H1 (cell line): Measurements from ENCODE around the gene COIL. TPM values are rescaled to one million over a fixed set of nuclear protein-coding genes. Genes with fewer than 3 reads are reported as not detected.

Experiments
- CTCF ChIA-PET: fragments of 300-600 bp; sonication (Branson Sonifier 250); formaldehyde crosslinking; loops from one replicate; lab custom pipeline; 2021; ENCODE audit not compliant: partially characterized antibody; lab: Charles Lee
- POLR2A ChIA-PET: fragments of 300-600 bp; sonication (Branson Sonifier 250); formaldehyde crosslinking; loops from one replicate; lab custom pipeline; 2021; ENCODE audit warnings: inconsistent platforms; ENCODE audit not compliant: partially characterized antibody; lab: Charles Lee
- DNase-seq, 2 experiments: peaks; one replicate each; pipeline versions ENCODE4 v3.0.0 to v3.0.0-alpha.2; 2010 to 2022; ENCODE audit warnings: low spot score in 2 of 2, low read depth in 1 of 2, mixed read lengths in 1 of 2
- FAIRE-seq: peaks from 2 replicates; lab custom pipeline; 2011; peaks lifted over from hg19 to GRCh38; lab: Jason Lieb, UNC
- H2AFZ ChIP-seq: 2 replicates; pipeline ENCODE4 v1.8.1; 2012; ENCODE audit warnings: low read length, inconsistent platforms
- H2AK5ac ChIP-seq: 2 replicates; pipeline ENCODE4 v1.6.1; 2013; ENCODE audit warnings: low read depth, low read length
- H2BK120ac ChIP-seq: replicated peaks from 2 replicates; pipeline ENCODE3; 2013; ENCODE audit warnings: low read depth, low read length, inconsistent platforms
- H2BK12ac ChIP-seq: 2 replicates; pipeline ENCODE4 v1.6.1; 2013; ENCODE audit warnings: low read depth, low read length
- H2BK15ac ChIP-seq: 2 replicates; pipeline ENCODE4 v1.6.1; 2013; ENCODE audit warnings: low read length
- H2BK20ac ChIP-seq: 2 replicates; pipeline ENCODE4 v1.6.1; 2013; ENCODE audit warnings: low read length
- H2BK5ac ChIP-seq: 2 replicates; pipeline ENCODE4 v1.6.1; 2013; ENCODE audit warnings: low read depth, low read length
- H3K14ac ChIP-seq: 2 replicates; pipeline ENCODE4 v1.6.1; 2013; ENCODE audit warnings: inconsistent platforms; ENCODE audit not compliant: insufficient read length
- H3K18ac ChIP-seq: 2 replicates; pipeline ENCODE4 v1.6.1; 2013; ENCODE audit warnings: low read length; ENCODE audit errors: extremely low read depth
- H3K23ac ChIP-seq: 2 replicates; pipeline ENCODE4 v1.6.1; 2013; ENCODE audit warnings: inconsistent platforms; ENCODE audit not compliant: insufficient read length
- H3K23me2 ChIP-seq: 2 replicates; pipeline ENCODE4 v1.6.1; 2013; ENCODE audit warnings: low read depth, low read length
- H3K27ac ChIP-seq: 2 replicates; pipeline ENCODE4 v1.6.1; 2011; ENCODE audit warnings: low read depth, low read length, inconsistent platforms
- H3K27me3 ChIP-seq, 4 experiments: replicated peaks in 1 of 4; 1 replicate in 1 of 4; 2 replicates in 3 of 4; pipeline versions ENCODE4 v1.6.1 to v1.8.1; 2011 to 2013; ENCODE audit warnings: low read length in 3 of 4, mild to moderate bottlenecking in 3 of 4, inconsistent platforms in 2 of 4, mixed read lengths in 2 of 4, moderate library complexity in 1 of 4; ENCODE audit not compliant: control insufficient read depth in 3 of 4, insufficient read depth in 3 of 4; ENCODE audit errors: extremely low read depth in 1 of 4
- H3K36me3 ChIP-seq, 4 experiments: 2 replicates each; pipeline versions ENCODE4 v1.6.1 to v1.8.1; 2011 to 2013; ENCODE audit warnings: mild to moderate bottlenecking in 4 of 4, low read length in 3 of 4, moderate library complexity in 2 of 4, control low read depth in 1 of 4, inconsistent platforms in 1 of 4; ENCODE audit not compliant: insufficient read depth in 4 of 4, control insufficient read depth in 2 of 4
- H3K4ac ChIP-seq: replicated peaks from 2 replicates; pipeline ENCODE3; 2013; ENCODE audit warnings: low read length, low read depth, mixed read lengths, inconsistent platforms; ENCODE audit not compliant: insufficient read length
- H3K4me1 ChIP-seq, 4 experiments: replicated peaks in 1 of 4; 1 replicate in 1 of 4; 2 replicates in 3 of 4; pipeline versions ENCODE4 v1.6.1 to v1.8.1; 2011 to 2013; ENCODE audit warnings: low read length in 3 of 4, inconsistent platforms in 2 of 4, mixed read lengths in 1 of 4; ENCODE audit not compliant: insufficient read depth in 4 of 4, control insufficient read depth in 3 of 4
- H3K4me2 ChIP-seq, 2 experiments: 2 replicates each; pipeline versions ENCODE4 v1.6.1 to v1.8.1; 2011 to 2013; ENCODE audit warnings: low read depth in 2 of 2, low read length in 2 of 2, control low read depth in 1 of 2, inconsistent platforms in 1 of 2, mild to moderate bottlenecking in 1 of 2; ENCODE audit not compliant: insufficient read depth in 1 of 2
- H3K4me3 ChIP-seq, 4 experiments: fragments of 200-600, 300-600 bp in 1 of 4; sonication (generic), shearing (Covaris generic), sonication (Bioruptor Twin) in 1 of 4; 2 replicates each; pipeline versions ENCODE4 v1.5.1 to v1.8.1; 2011 to 2016; ENCODE audit warnings: low read length in 4 of 4, low read depth in 3 of 4, control low read depth in 2 of 4, inconsistent platforms in 2 of 4, mild to moderate bottlenecking in 2 of 4, mixed read lengths in 1 of 4, moderate library complexity in 1 of 4; ENCODE audit not compliant: insufficient read depth in 2 of 4; ENCODE audit errors: extremely low read depth in 1 of 4
- H3K56ac ChIP-seq: replicated peaks from 2 replicates; pipeline ENCODE3; 2013; ENCODE audit warnings: low read depth, mild to moderate bottlenecking, mixed read lengths, low read length, inconsistent platforms; ENCODE audit not compliant: insufficient read length
- H3K79me1 ChIP-seq: 2 replicates; pipeline ENCODE4 v1.6.1; 2013; ENCODE audit warnings: low read depth, low read length, control low read depth
- H3K79me2 ChIP-seq, 2 experiments: 2 replicates each; pipeline versions ENCODE4 v1.6.1 to v1.8.1; 2012 to 2013; ENCODE audit warnings: low read length in 2 of 2, mild to moderate bottlenecking in 2 of 2, inconsistent platforms in 1 of 2; ENCODE audit not compliant: insufficient read depth in 2 of 2, control insufficient read depth in 1 of 2
- H3K9ac ChIP-seq, 4 experiments: replicated peaks in 1 of 4; 1 replicate in 1 of 4; 2 replicates in 3 of 4; pipeline versions ENCODE4 v1.6.1 to v1.8.1; 2011 to 2013; ENCODE audit warnings: low read depth in 3 of 4, low read length in 3 of 4, control low read depth in 2 of 4, mild to moderate bottlenecking in 2 of 4, moderate library complexity in 2 of 4, inconsistent platforms in 1 of 4; ENCODE audit errors: extremely low read depth in 1 of 4
- H3K9me3 ChIP-seq, 2 experiments: 2 replicates each; pipeline versions ENCODE4 v1.6.1 to v1.8.1; 2012 to 2013; ENCODE audit warnings: mild to moderate bottlenecking in 2 of 2, moderate library complexity in 2 of 2, control low read depth in 1 of 2, inconsistent platforms in 1 of 2, low read depth in 1 of 2, low read length in 1 of 2, mixed read lengths in 1 of 2; ENCODE audit not compliant: insufficient read depth in 2 of 2
- H4K20me1 ChIP-seq, 2 experiments: replicated peaks in 1 of 2; 2 replicates each; pipeline versions ENCODE3 to v1.8.1; 2011 to 2013; ENCODE audit warnings: inconsistent platforms in 2 of 2, low read length in 2 of 2, mild to moderate bottlenecking in 1 of 2; ENCODE audit not compliant: insufficient read depth in 2 of 2, control insufficient read depth in 1 of 2
- H4K5ac ChIP-seq: 2 replicates; pipeline ENCODE4 v1.6.1; 2013; ENCODE audit warnings: low read length, low read depth, mixed read lengths, inconsistent platforms; ENCODE audit not compliant: insufficient read length
- H4K8ac ChIP-seq: 2 replicates; pipeline ENCODE4 v1.8.0; 2013; ENCODE audit warnings: mild to moderate bottlenecking, moderate library complexity, low read length, inconsistent platforms; ENCODE audit not compliant: insufficient read depth; ENCODE audit errors: extremely low read depth
- H4K91ac ChIP-seq: replicated peaks from 2 replicates; pipeline ENCODE3; 2013; ENCODE audit warnings: low read length, mixed read lengths, inconsistent platforms; ENCODE audit not compliant: insufficient read length
- BACH1 ChIP-seq: IDR thresholded peaks from 2 replicates; pipeline ENCODE4 v1.6.1; 2012; ENCODE audit warnings: low read length, improper control_type of control experiment
- BCL11A ChIP-seq, 2 experiments: IDR thresholded peaks; one replicate each; pipeline ENCODE4 v1.6.1; 2011; ENCODE audit warnings: low read depth in 2 of 2, low read length in 2 of 2, mild to moderate bottlenecking in 2 of 2
- JUN ChIP-seq: IDR thresholded peaks from 2 replicates; pipeline ENCODE4 v1.6.1; 2011; ENCODE audit warnings: low read depth, mild to moderate bottlenecking, improper control_type of control experiment, low read length
- KDM5A ChIP-seq: fragments of 200-600 bp; IDR thresholded peaks from 2 replicates; pipeline ENCODE4 v1.7.1; 2012; ENCODE audit warnings: mild to moderate bottlenecking, low read length, inconsistent platforms, mixed read lengths
- POU5F1 ChIP-seq: IDR thresholded peaks from 2 replicates; pipeline ENCODE4 v1.6.1; 2011; ENCODE audit warnings: low read depth, mild to moderate bottlenecking, low read length, moderate library complexity
- RAD21 ChIP-seq, 2 experiments: IDR thresholded peaks in 1 of 2; conservative IDR thresholded peaks in 1 of 2; 2 replicates each; pipeline ENCODE4 v1.6.1; 2011; ENCODE audit warnings: low read depth in 2 of 2, low read length in 2 of 2, improper control_type of control experiment in 1 of 2, inconsistent platforms in 1 of 2, mild to moderate bottlenecking in 1 of 2, moderate library complexity in 1 of 2
- SIN3A ChIP-seq, 2 experiments: IDR thresholded peaks in 1 of 2; conservative IDR thresholded peaks in 1 of 2; 2 replicates each; pipeline ENCODE4 v1.6.1; 2011 to 2012; ENCODE audit warnings: low read length in 2 of 2, improper control_type of control experiment in 1 of 2, low read depth in 1 of 2, mild to moderate bottlenecking in 1 of 2
- TAF1 ChIP-seq: IDR thresholded peaks from 2 replicates; pipeline ENCODE4 v1.6.1; 2011; ENCODE audit warnings: mild to moderate bottlenecking, low read depth, low read length
- TCF12 ChIP-seq: IDR thresholded peaks from 2 replicates; pipeline ENCODE4 v1.6.1; 2011; ENCODE audit warnings: low read depth, mild to moderate bottlenecking, low read length
- WGBS, 2 experiments: shearing (Covaris generic) in 1 of 2; methylation state at CpG; one replicate each; pipeline versions ENCODE4 v1.1.6 to v1.1.7; 2013 to 2015; ENCODE audit warnings: low lambda C conversion rate in 2 of 2, mixed read lengths in 2 of 2, inconsistent platforms in 1 of 2, low coverage in 1 of 2, missing lambda C conversion rate in 1 of 2; ENCODE audit not compliant: insufficient replicate concordance in 2 of 2, insufficient coverage in 1 of 2, insufficient read length in 1 of 2; ENCODE audit errors: extremely low coverage in 1 of 2, missing lambda C conversion rate in 1 of 2; 5-methylcytosine and 5-hydroxymethylcytosine counted together
- polyA plus RNA-seq, 7 experiments: library from polyadenylated mRNA; depleted of rRNA in 3 of 7; stranded (reverse) in 5 of 7; unstranded in 2 of 7; fragments of >200 nt in 5 of 7; fragments of 200-250 nt in 2 of 7; gene quantifications; 1 replicate in 5 of 7; 2 replicates in 1 of 7; 4 replicates in 1 of 7; pipeline versions ENCODE4 v1.2.1 to v1.2.3, GENCODE V29; 2011 to 2013; ENCODE audit warnings: missing spikeins in 2 of 7, mixed read lengths in 2 of 7
- total RNA-seq: library from RNA; stranded (reverse); fragmentation: NEBNext Ultra II Directional; extraction: Animal tissue kit (Norgen Biotek cat#: 25700); gene quantifications from 2 replicates; pipeline ENCODE4 v1.2.1, GENCODE V29; 2021

Gene COIL
- total and polyA plus RNA-seq, 2 of the 8 experiments (the other 6 are each of a cell fraction or from before 2014, with no cell fraction given), result 5.2 to 23.6 TPM

GRCh38 chr17:56908001-56908542 is 52.8 kb downstream of the COIL start:
- no peak overlapping the region for H3K23ac ChIP-seq
- H3K56ac ChIP-seq, result no peak overlapping the region
- peaks cover 0 to 9% of the 10 kb centered on the region in 2 experiments; a peak in 1 of 4 replicates for H3K79me2 ChIP-seq
- H3K36me3 ChIP-seq, result peaks cover 8 to 47% (median 21%) of the 10 kb centered on the region in 4 experiments
- FAIRE-seq (no peak), DNase-seq (no peak)
- no peak overlapping the region for H2BK15ac ChIP-seq
- H3K9me3 ChIP-seq, result no peaks in the 10 kb centered on the region
- H4K91ac ChIP-seq, result no peak overlapping the region
- peaks cover 0 to 5% (median 3%) of the 10 kb centered on the region in 4 experiments; a peak in 5 of 7 replicates for H3K27me3 ChIP-seq
- no peak overlapping the region for H2BK20ac ChIP-seq
- TF ChIP-seq SIN3A (conservative IDR thresholded peaks at IDR 0.05 in 1 of 2, IDR thresholded peaks at IDR 0.05 in 1 of 2; ENCODE audit: low read depth in 1 of 2, low read length in 2 of 2) (no peak), BCL11A (IDR thresholded peaks at IDR 0.05; ENCODE audit: low read depth in 2 of 2, low read length in 2 of 2) (no peak), TCF12 (no peak), BACH1 (no peak), RAD21 (IDR thresholded peaks at IDR 0.05 in 1 of 2, conservative IDR thresholded peaks at IDR 0.05 in 1 of 2; ENCODE audit: low read depth in 2 of 2, low read length in 2 of 2) (no peak), KDM5A (no peak), POU5F1 (no peak), TAF1 (no peak), JUN (no peak)
- H3K4me2 ChIP-seq, result no peak overlapping the region
- no peak overlapping the region for H3K14ac ChIP-seq
- H3K18ac ChIP-seq, result no peak overlapping the region
- H3K4ac ChIP-seq, result no peak overlapping the region
- no peak overlapping the region for H3K4me3 ChIP-seq
- POLR2A ChIA-PET, result no interaction called here
- H3K4me1 ChIP-seq, result peaks cover under 1 to 6% (median 3%) of the 10 kb centered on the region in 4 experiments; a peak in 5 of 7 replicates
- no peak overlapping the region for H2BK120ac ChIP-seq
- CTCF ChIA-PET, result interaction anchor here (0.6 to 2.5 kb wide), 5 partner anchors 8 to 19 kb away, joined by 3 to 8 read pairs (median 5); no protein-coding TSS in a partner anchor
- H4K5ac ChIP-seq, result no peak overlapping the region
- H2BK5ac ChIP-seq, result no peak overlapping the region
- H2AFZ ChIP-seq, result no peak overlapping the region
- WGBS, 2 experiments, result 89% methylated on average over 9 of the region's 9 CpGs; no CpG with 5 or more reads in 1 of the 2 experiments
- peaks cover 0 to 5% of the 10 kb centered on the region in 2 experiments for H4K20me1 ChIP-seq
- H2AK5ac ChIP-seq, result no peak overlapping the region
- no peak overlapping the region; a peak in 2 of 7 replicates for H3K9ac ChIP-seq
- peaks cover 2% of the 10 kb centered on the region; the same call in 1 of the 2 replicates for H3K23me2 ChIP-seq
- H3K27ac ChIP-seq, result no peak overlapping the region
- H3K79me1 ChIP-seq, result peaks cover 5% of the 10 kb centered on the region
- H4K8ac ChIP-seq, result no peak overlapping the region
- H2BK12ac ChIP-seq, result no peak overlapping the region
